ENCODE data around the gene PRPF40A.

The PRPF40A gene

GRCh38 chr2:152655880-152656279, 61.4 kb downstream of the PRPF40A start:
- DNase-seq (ENCODE audit: low read depth in 2 of 2, low spot score in 1 of 2) = no peak

- DNase-seq (ENCODE audit: low read depth in 2 of 2, low spot score in 1 of 2) = no peak
Observed at GRCh38 chr2:152651834-152652233, 65.4 kb downstream of the PRPF40A start.

GRCh38 chr2:152650768-152651371, 66.4 kb downstream of the PRPF40A start:
- DNase-seq (ENCODE audit: low read depth in 2 of 2, low spot score in 1 of 2) = no peak

- no peak for DNase-seq (ENCODE audit: low read depth in 2 of 2, low spot score in 1 of 2)
Observed at GRCh38 chr2:152649997-152650396, 67.3 kb downstream of the PRPF40A start.

DNA sequence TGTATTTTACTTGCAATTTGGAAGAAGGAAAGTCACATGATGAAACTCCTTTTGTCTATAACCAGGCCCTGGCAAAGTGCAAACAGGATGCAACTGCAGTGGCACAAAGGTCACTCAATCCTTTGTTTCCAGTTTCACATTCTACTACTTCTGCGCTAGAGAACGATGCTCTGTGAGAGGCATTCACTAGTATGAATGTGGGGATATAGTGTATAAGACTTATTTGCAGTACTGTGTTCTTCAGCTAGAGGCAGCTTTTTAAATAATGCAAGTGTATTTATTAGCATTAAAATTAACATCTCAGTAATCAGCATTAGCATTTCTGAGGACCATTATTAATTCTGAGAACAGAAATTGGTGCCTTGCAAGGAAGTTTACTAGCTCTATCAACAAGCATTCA, 68.9 kb downstream of the PRPF40A start:
- DNase-seq (ENCODE audit: low read depth in 2 of 2, low spot score in 1 of 2) = no peak

- DNase-seq (ENCODE audit: low read depth in 2 of 2, low spot score in 1 of 2) = no peak
Observed at GRCh38 chr2:152647552-152647951, 69.7 kb downstream of the PRPF40A start.

- DNase-seq (ENCODE audit: low read depth in 2 of 2, low spot score in 1 of 2) = no peak
Observed at GRCh38 chr2:152646775-152647174, 70.5 kb downstream of the PRPF40A start.

DNA sequence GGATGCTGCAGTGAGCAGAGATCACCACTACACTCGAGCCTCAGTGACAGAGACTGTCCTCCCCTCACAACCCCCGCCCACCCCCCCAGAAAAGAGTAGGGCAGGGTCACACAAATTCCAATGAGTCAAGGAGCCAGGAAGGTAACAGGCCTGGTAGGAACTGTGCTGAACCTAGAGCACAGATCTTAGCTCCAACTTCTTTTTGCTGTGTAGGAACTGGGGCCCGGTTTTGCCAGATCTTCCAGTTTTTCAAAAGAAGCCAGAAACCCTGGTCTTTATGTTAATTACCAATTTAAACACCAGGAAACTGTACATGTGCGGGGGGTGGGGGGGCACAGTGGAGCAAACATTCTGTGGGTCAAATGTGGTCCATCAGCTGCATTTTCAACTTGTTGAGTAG, 71.0 kb downstream of the PRPF40A start:
- DNase-seq (ENCODE audit: low read depth in 2 of 2, low spot score in 1 of 2) = no peak

DNA sequence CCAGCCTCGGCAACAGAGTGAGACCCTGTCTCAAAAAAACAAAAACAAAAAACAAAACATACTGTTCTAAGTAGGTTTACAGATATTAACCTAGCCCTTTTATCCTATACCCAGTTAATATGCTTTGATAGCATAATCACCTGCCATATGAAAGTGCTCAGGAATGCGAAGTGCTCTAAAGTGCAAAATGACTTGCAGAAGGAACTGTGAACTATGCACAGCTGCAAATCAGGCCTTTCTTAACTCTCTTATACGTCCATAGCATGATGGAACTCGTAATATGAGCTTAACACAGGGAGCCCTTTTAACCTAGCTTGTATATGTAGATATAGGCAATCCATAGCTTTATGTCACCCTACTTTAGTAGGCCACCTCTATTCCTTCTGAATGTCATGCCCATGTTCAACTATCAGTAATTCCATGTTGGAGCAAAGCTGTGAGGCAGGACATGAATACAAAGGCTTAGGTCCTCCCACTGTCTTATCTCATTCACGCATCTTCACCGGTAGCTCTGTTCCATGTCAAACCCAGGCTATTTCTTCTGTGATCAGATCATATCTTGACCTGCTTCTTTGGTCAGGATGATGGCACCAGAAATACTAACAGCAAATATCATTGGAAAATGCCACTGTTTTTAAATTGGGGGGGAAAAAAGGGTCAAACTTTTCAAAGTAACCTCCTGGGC, 72.9 kb downstream of the PRPF40A start:
- no peak for DNase-seq (ENCODE audit: low read depth in 2 of 2, low spot score in 1 of 2)

GRCh38 chr2:152638590-152638989, 78.7 kb downstream of the PRPF40A start:
- DNase-seq (ENCODE audit: low read depth in 2 of 2, low spot score in 1 of 2) = no peak

DNA sequence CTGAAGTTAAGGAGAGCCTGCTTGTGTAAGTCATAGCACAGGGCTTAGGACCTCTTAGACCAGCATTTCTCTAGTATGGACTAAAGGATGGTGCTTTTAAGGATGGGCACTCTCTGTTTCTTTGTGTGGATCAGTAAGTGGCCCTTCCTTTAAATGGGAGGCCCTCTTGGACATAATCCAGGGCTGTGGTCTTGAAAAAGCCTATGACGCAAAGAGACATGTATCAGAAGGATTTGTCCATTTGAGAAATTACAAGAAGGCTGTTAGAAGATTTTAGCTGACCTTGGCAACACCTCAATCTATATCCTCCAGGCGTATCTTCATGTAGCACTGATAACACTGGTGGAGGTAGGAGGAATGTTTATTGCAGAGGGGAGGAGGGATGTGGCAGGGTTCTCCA, 79.2 kb downstream of the PRPF40A start:
- DNase-seq (ENCODE audit: low read depth in 2 of 2, low spot score in 1 of 2) = no peak

- no peak for DNase-seq (ENCODE audit: low read depth in 2 of 2, low spot score in 1 of 2)
Observed at GRCh38 chr2:152637251-152637650, 80.0 kb downstream of the PRPF40A start.

GRCh38 chr2:152635635-152636298, 81.5 kb downstream of the PRPF40A start:
- DNase-seq (ENCODE audit: low read depth in 2 of 2, low spot score in 1 of 2) = peak; percentile 18 to 56

DNA sequence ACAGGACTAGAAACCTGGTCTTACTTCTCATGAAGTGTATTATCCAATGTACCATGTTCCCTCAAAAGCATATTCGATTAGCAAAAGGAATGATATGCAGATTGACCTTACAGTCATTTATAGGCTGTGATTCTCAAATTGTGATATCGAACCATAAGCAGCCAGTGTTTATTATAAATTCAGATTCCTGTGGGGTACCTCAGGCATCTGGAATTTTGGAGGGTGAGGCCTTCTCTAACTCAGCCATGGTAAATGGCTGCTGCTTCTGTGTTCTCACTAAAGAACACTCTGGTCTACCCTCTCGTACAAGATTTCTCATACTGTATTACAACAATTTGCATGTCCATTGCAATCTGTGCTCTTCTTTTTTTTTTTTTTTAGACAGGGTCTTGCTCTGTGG, 84.5 kb downstream of the PRPF40A start:
- DNase-seq (ENCODE audit: low read depth in 2 of 2, low spot score in 1 of 2) = no peak

GRCh38 chr2:152630466-152630865, 86.8 kb downstream of the PRPF40A start:
- no peak for DNase-seq (ENCODE audit: low read depth in 2 of 2, low spot score in 1 of 2)

DNA sequence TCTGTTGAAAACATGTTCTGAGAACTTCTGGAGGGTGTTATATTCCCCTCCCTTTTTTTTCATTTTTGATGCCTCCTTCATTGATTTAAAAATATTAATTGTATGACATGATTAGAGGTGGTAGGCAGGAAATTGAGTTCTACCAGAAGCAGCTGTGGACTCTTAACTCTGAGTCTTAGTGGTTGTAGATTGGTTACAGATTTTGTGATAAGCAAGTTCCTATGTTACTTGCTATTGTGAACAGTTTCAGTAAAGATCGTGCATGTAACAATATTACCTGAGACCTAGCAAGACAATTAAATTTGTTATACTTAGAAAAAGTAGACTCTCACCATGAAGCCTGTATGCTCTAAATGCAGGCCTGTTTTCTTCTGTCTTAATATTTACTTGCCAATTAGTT, 88.1 kb downstream of the PRPF40A start:
- DNase-seq (ENCODE audit: low read depth in 2 of 2, low spot score in 1 of 2) = no peak

GRCh38 chr2:152627351-152627957, 89.8 kb downstream of the PRPF40A start:
- DNase-seq (ENCODE audit: low read depth in 2 of 2, low spot score in 1 of 2) = no peak

GRCh38 chr2:152626911-152627339, 90.3 kb downstream of the PRPF40A start:
- DNase-seq (ENCODE audit: low read depth in 2 of 2, low spot score in 1 of 2) = no peak

- DNase-seq (ENCODE audit: low read depth in 2 of 2, low spot score in 1 of 2) = no peak
Observed at GRCh38 chr2:152624805-152625204, 92.5 kb downstream of the PRPF40A start.

DNA sequence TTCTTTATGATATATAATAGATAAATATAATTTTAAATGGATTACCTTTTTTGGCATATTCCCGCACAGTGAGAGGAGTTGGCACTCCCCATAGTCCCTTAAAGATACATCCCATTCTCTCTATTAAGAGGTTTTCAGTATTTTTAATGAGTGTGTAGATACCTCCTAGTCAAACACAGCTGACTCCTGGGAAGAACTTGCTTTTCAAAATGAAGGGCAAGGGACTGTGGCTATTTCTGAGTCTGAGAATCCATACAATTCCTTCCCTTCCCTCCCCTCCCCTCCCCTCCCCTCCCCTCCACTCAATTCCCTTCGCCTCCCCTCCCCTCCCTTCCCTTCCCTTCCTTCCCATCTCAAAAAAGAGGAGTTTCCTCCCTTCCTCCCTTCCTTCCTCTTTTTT, 93.5 kb downstream of the PRPF40A start:
- no peak for DNase-seq (ENCODE audit: low read depth in 2 of 2, low spot score in 1 of 2)

DNA sequence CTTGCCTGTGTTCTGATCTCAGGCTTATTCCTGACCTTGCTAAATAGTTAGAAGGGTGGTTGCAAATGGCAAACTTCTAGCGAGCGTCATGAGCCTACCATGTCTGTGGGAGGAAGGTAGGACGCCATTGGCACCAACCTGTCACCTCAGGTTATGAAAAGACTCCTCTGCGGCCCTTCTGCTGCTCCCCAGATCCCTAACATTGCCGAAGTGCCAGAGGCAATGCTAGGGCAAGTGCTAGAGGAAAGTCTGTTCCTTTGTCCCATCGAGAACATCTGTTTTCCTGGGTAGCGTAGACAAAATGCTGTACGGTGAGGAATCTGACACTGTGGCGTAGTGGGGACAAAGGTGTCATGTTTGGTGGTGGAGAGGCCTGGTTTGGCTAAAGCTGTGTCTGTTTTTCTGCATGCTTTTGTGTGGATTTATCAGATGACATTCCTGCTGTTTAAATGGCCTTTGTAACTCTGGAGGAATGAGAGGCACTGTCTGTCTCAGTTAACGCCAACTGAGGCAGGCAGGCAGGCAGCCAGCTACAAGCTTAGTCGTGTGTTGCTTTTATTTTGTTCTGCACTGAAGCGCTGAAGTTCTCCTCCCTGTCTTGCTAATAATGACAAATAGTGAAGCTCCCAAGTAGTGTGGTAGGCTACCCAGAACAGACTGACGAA, 94.1 kb downstream of the PRPF40A start:
- DNase-seq (ENCODE audit: low read depth in 2 of 2, low spot score in 1 of 2) = no peak

- DNase-seq (ENCODE audit: low read depth in 2 of 2, low spot score in 1 of 2) = no peak
Observed at GRCh38 chr2:152622219-152622618, 95.0 kb downstream of the PRPF40A start.

All from stimulated activated CD8-positive, alpha-beta memory T cell treated with anti-CD3 and anti-CD28 coated beads, Interleukin-4, amount 100 ng/mL, for 4 hours (primary cell).